Measurements from ENCODE around the gene EDN3. TPM values are rescaled to one million over a fixed set of nuclear protein-coding genes. Genes with fewer than 3 reads are reported as not detected.
A peak's percentile ranks its signal among the peaks of the same experiment; 100 is the strongest.

The EDN3 gene
- total RNA-seq, 2 donors from 2014 or later = not detected

DNA sequence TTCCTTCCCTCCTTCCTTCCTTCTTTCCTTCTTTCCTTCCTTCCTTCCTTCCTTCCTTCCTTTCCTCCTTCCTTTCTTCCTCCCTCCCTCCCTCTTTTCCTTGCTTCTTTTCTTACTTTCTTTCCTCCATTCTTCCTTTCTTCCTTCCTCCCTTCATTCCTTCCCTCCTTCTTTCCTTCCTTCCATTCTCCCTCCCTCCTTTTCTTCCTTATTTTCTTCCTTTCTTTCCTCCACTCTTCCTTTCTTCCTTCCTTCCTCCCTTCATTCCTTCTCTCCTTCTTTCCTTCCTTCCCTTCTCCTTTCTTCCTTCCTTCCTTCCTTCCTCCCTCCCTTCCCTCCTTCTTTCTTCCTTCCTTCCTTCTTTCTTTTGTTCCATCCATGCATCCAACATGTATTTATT is 35.1 kb upstream of the EDN3 start:
- Mint-ChIP-seq H3K4me3 (no peak overlapping the region), H3K9me3 (no peaks in the 10 kb centered on the region), H3K36me3 (ENCODE audit: low read depth) (no peaks in the 10 kb centered on the region), H3K27me3 (ENCODE audit: insufficient read depth) (peaks cover 45% of the 10 kb centered on the region), H3K4me1 (peaks cover 17% of the 10 kb centered on the region), H3K27ac (no peak overlapping the region)
- H3K9me3 ChIP-seq (ENCODE audit: control insufficient read depth, low read length) = no peaks in the 10 kb centered on the region
- H3K4me3 ChIP-seq (ENCODE audit: low read length) = no peak overlapping the region
- DNase-seq = no peak
- peaks cover 12% of the 10 kb centered on the region for H3K27me3 ChIP-seq (ENCODE audit: control insufficient read depth, insufficient read depth, low read length, poor library complexity, severe bottlenecking)
- no peak overlapping the region for H3K27ac ChIP-seq (ENCODE audit: low read depth, low read length)
- no peak for TF ChIP-seq CTCF (conservative IDR thresholded peaks at IDR 0.05)
- peaks cover 9% of the 10 kb centered on the region for H3K4me1 ChIP-seq (ENCODE audit: control insufficient read depth, insufficient read depth, low read length)
- H3K36me3 ChIP-seq (ENCODE audit: control insufficient read depth, insufficient read depth, low read length) = no peaks in the 10 kb centered on the region
- no peak overlapping the region for H3K9ac ChIP-seq (ENCODE audit: extremely low read depth, low read length, poor library complexity, severe bottlenecking)

- no peaks in the 10 kb centered on the region for H3K36me3 Mint-ChIP-seq (ENCODE audit: low read depth)
- no peak overlapping the region for H3K27ac Mint-ChIP-seq
- Histone ChIP-seq H3K9me3 (ENCODE audit: control insufficient read depth, low read length) (no peaks in the 10 kb centered on the region), H3K27me3 (ENCODE audit: control insufficient read depth, insufficient read depth, low read length, poor library complexity, severe bottlenecking) (peaks cover 20% of the 10 kb centered on the region), H3K4me1 (ENCODE audit: control insufficient read depth, insufficient read depth, low read length) (peaks cover 9% of the 10 kb centered on the region), H3K4me3 (ENCODE audit: low read length) (no peak overlapping the region), H3K36me3 (ENCODE audit: control insufficient read depth, insufficient read depth, low read length) (no peaks in the 10 kb centered on the region), H3K9ac (ENCODE audit: extremely low read depth, low read length, poor library complexity, severe bottlenecking) (no peak overlapping the region), H3K27ac (ENCODE audit: low read depth, low read length) (no peak overlapping the region)
- peaks cover 38% of the 10 kb centered on the region for H3K27me3 Mint-ChIP-seq (ENCODE audit: insufficient read depth)
- H3K4me3 Mint-ChIP-seq = no peak overlapping the region
- H3K9me3 Mint-ChIP-seq = no peaks in the 10 kb centered on the region
- TF ChIP-seq CTCF (conservative IDR thresholded peaks at IDR 0.05) = no peak
- DNase-seq = peak; percentile 72
- H3K4me1 Mint-ChIP-seq = peaks cover 17% of the 10 kb centered on the region
- 14 to 24% methylated on average over 1 to 3 of the region's 3 CpGs for WGBS, 2 experiments (ENCODE audit: insufficient coverage in 1 of 2, insufficient read length in 1 of 2)
Measured at GRCh38 chr20:59268870-59269269, 31.5 kb upstream of the EDN3 start.

DNA sequence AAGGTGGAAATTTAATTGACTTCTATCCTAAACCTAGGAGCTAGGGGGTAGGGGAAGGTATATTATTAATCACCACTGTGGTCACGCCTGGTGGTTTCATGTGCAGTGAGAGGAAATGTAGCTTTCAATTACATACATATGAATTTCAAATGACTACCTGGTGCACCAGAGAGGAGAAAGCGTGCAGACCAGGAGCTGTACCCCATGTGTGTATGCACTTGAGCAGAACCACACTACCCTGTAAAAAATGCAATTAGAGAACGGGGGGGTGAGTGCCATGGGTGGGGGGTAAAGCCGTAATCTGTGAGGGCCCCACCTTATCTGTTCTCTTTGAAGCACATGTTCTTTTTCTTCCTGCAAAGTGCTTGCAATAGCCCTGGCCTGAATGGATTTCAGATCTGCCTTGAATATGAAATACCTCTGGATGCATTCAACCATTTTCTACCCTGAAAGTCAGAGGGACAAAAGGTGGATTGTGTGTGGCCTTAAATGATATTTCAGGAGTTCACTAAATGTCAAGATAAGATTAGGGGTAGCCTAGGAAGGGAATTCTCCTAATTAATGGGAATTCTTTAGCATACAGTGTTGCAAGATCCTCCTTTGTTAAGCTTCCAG is 30.9 kb upstream of the EDN3 start:
- Mint-ChIP-seq H3K27me3 (ENCODE audit: insufficient read depth) (peaks cover 39% of the 10 kb centered on the region), H3K27ac (no peak overlapping the region), H3K4me3 (no peak overlapping the region), H3K9me3 (no peaks in the 10 kb centered on the region), H3K4me1 (peaks cover 17% of the 10 kb centered on the region), H3K36me3 (ENCODE audit: low read depth) (no peaks in the 10 kb centered on the region)
- Histone ChIP-seq H3K27ac (ENCODE audit: low read depth, low read length) (no peak overlapping the region), H3K36me3 (ENCODE audit: control insufficient read depth, insufficient read depth, low read length) (no peaks in the 10 kb centered on the region), H3K4me1 (ENCODE audit: control insufficient read depth, insufficient read depth, low read length) (peaks cover 9% of the 10 kb centered on the region), H3K27me3 (ENCODE audit: control insufficient read depth, insufficient read depth, low read length, poor library complexity, severe bottlenecking) (peaks cover 20% of the 10 kb centered on the region), H3K9ac (ENCODE audit: extremely low read depth, low read length, poor library complexity, severe bottlenecking) (no peak overlapping the region), H3K9me3 (ENCODE audit: control insufficient read depth, low read length) (no peaks in the 10 kb centered on the region), H3K4me3 (ENCODE audit: low read length) (no peak overlapping the region)
- DNase-seq = no peak
- 48 to 72% methylated on average over 3 of the region's 4 CpGs for WGBS, 2 experiments (ENCODE audit: insufficient coverage in 1 of 2, insufficient read length in 1 of 2)
- no peak for TF ChIP-seq CTCF (conservative IDR thresholded peaks at IDR 0.05)
